ENCODE measurements around the gene FBXL7. TPM values are rescaled to one million over a fixed set of nuclear protein-coding genes. Genes with fewer than 3 reads are reported as not detected.
"Not testable (repeated sequence)": the region's sequence is repeated elsewhere in the genome, so short reads cannot be mapped to it uniquely, and the experiment has no call there.

FBXL7 gene
- total RNA-seq, 1 donor from 2014 or later, result 12.2 TPM

GRCh38 chr5:15864536-15865215, 364.7 kb downstream of the FBXL7 start:
- DNase-seq (ENCODE audit: low spot score), result no peak

GRCh38 chr5:15872259-15872658, 372.3 kb downstream of the FBXL7 start:
- not testable (repeated sequence) for DNase-seq (ENCODE audit: low spot score)

GRCh38 chr5:15877914-15878313, 377.9 kb downstream of the FBXL7 start:
- DNase-seq (ENCODE audit: low spot score), result no peak

GRCh38 chr5:15880201-15880600, 380.2 kb downstream of the FBXL7 start:
- no peak for DNase-seq (ENCODE audit: low spot score)

GRCh38 chr5:15885156-15885555, 385.2 kb downstream of the FBXL7 start:
- DNase-seq (ENCODE audit: low spot score), result no peak

- DNase-seq (ENCODE audit: low spot score), result no peak
These were observed 386.2 kb downstream of the FBXL7 start for GRCh38 chr5:15886156-15886555.

GRCh38 chr5:15887093-15887492, 387.1 kb downstream of the FBXL7 start:
- DNase-seq (ENCODE audit: low spot score), result no peak

- DNase-seq (ENCODE audit: low spot score), result no peak
These were observed 389.0 kb downstream of the FBXL7 start for GRCh38 chr5:15889001-15889400.

- DNase-seq (ENCODE audit: low spot score), result no peak
These were observed 393.9 kb downstream of the FBXL7 start for GRCh38 chr5:15893866-15894265.

GRCh38 chr5:15897656-15898055, 397.7 kb downstream of the FBXL7 start:
- no peak for DNase-seq (ENCODE audit: low spot score)

GRCh38 chr5:15898641-15899040, 398.7 kb downstream of the FBXL7 start:
- DNase-seq (ENCODE audit: low spot score), result no peak

GRCh38 chr5:15899481-15899880, 399.5 kb downstream of the FBXL7 start:
- DNase-seq (ENCODE audit: low spot score), result no peak

GRCh38 chr5:15901151-15901550, 401.2 kb downstream of the FBXL7 start:
- DNase-seq (ENCODE audit: low spot score), result no peak

GRCh38 chr5:15902066-15902465, 402.1 kb downstream of the FBXL7 start:
- DNase-seq (ENCODE audit: low spot score), result no peak

- no peak for DNase-seq (ENCODE audit: low spot score)
These were observed 405.2 kb downstream of the FBXL7 start for GRCh38 chr5:15904899-15905830.

- no peak for DNase-seq (ENCODE audit: low spot score)
These were observed 414.7 kb downstream of the FBXL7 start for GRCh38 chr5:15914638-15915037.

GRCh38 chr5:15926586-15926985, 426.6 kb downstream of the FBXL7 start:
- no peak for DNase-seq (ENCODE audit: low spot score)

- DNase-seq (ENCODE audit: low spot score), result no peak
These were observed 427.9 kb downstream of the FBXL7 start for GRCh38 chr5:15927710-15928380.

- DNase-seq (ENCODE audit: low spot score), result no peak
These were observed 429.8 kb downstream of the FBXL7 start for GRCh38 chr5:15929611-15930263.

GRCh38 chr5:15932066-15932465, 432.1 kb downstream of the FBXL7 start:
- DNase-seq (ENCODE audit: low spot score), result no peak

Data from mesenteric fat pad (tissue), 1 donor.